Activated CD8-positive, alpha-beta T cell treated with anti-CD3 and anti-CD28 coated beads for 36 hours (primary cell): Measurements from ENCODE around the gene FAM20C. TPM values are rescaled to one million over a fixed set of nuclear protein-coding genes. Genes with fewer than 3 reads are reported as not detected.

Source experiments
- ATAC-seq: fragments of 200-7000 bp; cut with Tn5 transposase; one replicate; pipeline ENCODE4 v1.10.0; 2021; ENCODE audit warnings: mild to moderate bottlenecking, moderate library complexity
- CTCF ChIA-PET: fragments of 350-600 bp; sonication (Branson Sonifier 250); formaldehyde crosslinking; loops from one replicate; lab custom pipeline; 2021; ENCODE audit warnings: antibody characterized with exemption; lab: Charles Lee
- POLR2A ChIA-PET: fragments of 350-600 bp; sonication (Branson Sonifier 250); formaldehyde crosslinking; loops from one replicate; lab custom pipeline; 2021; ENCODE audit warnings: antibody characterized with exemption; lab: Charles Lee
- DNase-seq: peaks from one replicate; pipeline ENCODE4 v3.0.0-alpha.2; 2020
- H3K27ac Mint-ChIP-seq: one replicate; pipeline ENCODE4 v1.8.0; 2021; ENCODE audit warnings: mild to moderate bottlenecking, mixed read lengths
- H3K27me3 Mint-ChIP-seq: one replicate; pipeline ENCODE4 v1.8.0; 2021; ENCODE audit warnings: mixed read lengths
- H3K36me3 Mint-ChIP-seq: one replicate; pipeline ENCODE4 v1.8.0; 2021; ENCODE audit warnings: low read depth, mixed read lengths
- H3K4me1 Mint-ChIP-seq: one replicate; pipeline ENCODE4 v1.8.0; 2021; ENCODE audit warnings: low read depth, mixed read lengths
- H3K4me3 Mint-ChIP-seq: one replicate; pipeline ENCODE4 v1.8.0; 2021; ENCODE audit warnings: mild to moderate bottlenecking, moderate library complexity, mixed read lengths
- H3K9me3 Mint-ChIP-seq: one replicate; pipeline ENCODE4 v1.8.0; 2021; ENCODE audit warnings: mixed read lengths
- intact Hi-C: fragments of 100-400 bp; cut with micrococcal nuclease; formaldehyde crosslinking; loops from one replicate; pipeline ENCODE4 v1.10.0; 2022
- total RNA-seq, 2 experiments: library from RNA; stranded (reverse); gene quantifications; one replicate each; pipeline ENCODE4 v1.2.3, GENCODE V29; 2021
- TF ChIP-seq, protein P1 (sequence below): fragments of 200-600 bp; IDR thresholded peaks from one replicate; pipeline ENCODE4 v1.8.0; 2022; ENCODE audit warnings: antibody characterized with exemption, mild to moderate bottlenecking

The FAM20C gene
- total RNA-seq, 2 experiments from 2014 or later = 0.29 to 1.1 TPM

DNA sequence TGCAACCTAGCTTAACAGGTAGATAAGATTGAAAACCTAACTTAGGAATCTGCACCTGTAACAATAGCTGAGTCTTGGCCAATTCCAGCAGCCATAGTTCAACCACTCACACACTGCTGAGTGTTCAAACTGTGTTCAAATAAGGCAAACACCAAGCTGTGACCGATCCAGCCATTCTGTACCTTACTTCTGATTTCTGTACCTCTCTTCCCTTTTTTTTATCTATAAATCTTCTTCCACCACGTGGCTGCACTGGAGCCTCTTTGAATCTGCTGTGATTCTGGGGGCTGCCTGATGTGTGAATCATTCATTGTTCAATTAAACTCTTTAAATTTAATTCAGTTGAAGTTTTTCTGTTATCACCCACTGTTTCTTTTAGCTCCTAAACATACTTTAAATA lies 81.9 kb downstream of the FAM20C start:
- H3K9me3 Mint-ChIP-seq = peaks cover 20% of the 10 kb centered on the region
- intact Hi-C loops = no loop called here
- TF ChIP-seq, protein P1, sequence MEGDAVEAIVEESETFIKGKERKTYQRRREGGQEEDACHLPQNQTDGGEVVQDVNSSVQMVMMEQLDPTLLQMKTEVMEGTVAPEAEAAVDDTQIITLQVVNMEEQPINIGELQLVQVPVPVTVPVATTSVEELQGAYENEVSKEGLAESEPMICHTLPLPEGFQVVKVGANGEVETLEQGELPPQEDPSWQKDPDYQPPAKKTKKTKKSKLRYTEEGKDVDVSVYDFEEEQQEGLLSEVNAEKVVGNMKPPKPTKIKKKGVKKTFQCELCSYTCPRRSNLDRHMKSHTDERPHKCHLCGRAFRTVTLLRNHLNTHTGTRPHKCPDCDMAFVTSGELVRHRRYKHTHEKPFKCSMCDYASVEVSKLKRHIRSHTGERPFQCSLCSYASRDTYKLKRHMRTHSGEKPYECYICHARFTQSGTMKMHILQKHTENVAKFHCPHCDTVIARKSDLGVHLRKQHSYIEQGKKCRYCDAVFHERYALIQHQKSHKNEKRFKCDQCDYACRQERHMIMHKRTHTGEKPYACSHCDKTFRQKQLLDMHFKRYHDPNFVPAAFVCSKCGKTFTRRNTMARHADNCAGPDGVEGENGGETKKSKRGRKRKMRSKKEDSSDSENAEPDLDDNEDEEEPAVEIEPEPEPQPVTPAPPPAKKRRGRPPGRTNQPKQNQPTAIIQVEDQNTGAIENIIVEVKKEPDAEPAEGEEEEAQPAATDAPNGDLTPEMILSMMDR = no peak
- POLR2A ChIA-PET = no interaction called here
- no peaks in the 10 kb centered on the region for H3K4me1 Mint-ChIP-seq
- no peaks in the 10 kb centered on the region for H3K36me3 Mint-ChIP-seq
- CTCF ChIA-PET = interaction anchor here (2.3 kb wide), 1 partner anchor 10 kb away, joined by 8 read pairs; no protein-coding TSS in a partner anchor
- H3K27ac Mint-ChIP-seq = no peak overlapping the region
- DNase-seq (no peak), ATAC-seq (no peak)
- H3K4me3 Mint-ChIP-seq = no peak overlapping the region
- H3K27me3 Mint-ChIP-seq = peaks cover 2% of the 10 kb centered on the region

DNA sequence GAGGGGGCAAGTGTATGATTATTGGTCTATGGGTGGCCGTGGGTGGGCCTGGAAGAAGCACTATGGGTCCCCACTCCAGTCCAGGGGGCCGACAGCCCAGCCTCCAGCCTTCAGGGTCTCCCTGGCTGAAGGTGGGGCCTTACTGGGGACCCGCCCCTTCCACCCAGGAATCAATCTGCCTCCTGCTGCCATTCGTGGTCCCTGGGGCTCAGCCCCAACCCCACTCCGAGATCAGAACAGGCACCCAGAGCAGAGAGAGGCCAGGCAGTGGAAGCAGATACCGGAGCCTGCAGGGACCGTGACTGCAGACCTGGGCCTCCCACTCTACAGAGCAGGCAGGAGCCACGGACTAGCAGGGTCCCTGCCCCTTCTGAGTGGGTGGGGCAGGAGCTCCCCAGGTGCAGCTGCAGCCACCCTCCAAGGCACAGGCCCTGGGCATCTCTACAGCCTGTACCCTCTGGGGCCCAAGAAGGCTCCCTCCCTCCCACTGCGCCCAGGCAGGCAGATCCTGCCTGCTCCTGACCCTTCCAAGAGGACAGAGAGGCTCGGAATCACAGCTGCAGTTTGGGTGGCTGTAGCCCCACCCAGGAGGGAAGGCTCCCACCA lies 84.0 kb downstream of the FAM20C start:
- TF ChIP-seq, protein P1 = no peak
- intact Hi-C loops = no loop called here
- ChIA-PET CTCF (interaction anchor here (2.3 kb wide), 1 partner anchor 12 kb away, joined by 8 read pairs; no protein-coding TSS in a partner anchor), POLR2A (no interaction called here)
- H3K27ac Mint-ChIP-seq = no peak overlapping the region
- ATAC-seq (no peak), DNase-seq (no peak)
- H3K4me3 Mint-ChIP-seq = no peak overlapping the region
- no peaks in the 10 kb centered on the region for H3K4me1 Mint-ChIP-seq
- peaks cover 7% of the 10 kb centered on the region for H3K27me3 Mint-ChIP-seq
- peaks cover 20% of the 10 kb centered on the region for H3K9me3 Mint-ChIP-seq
- no peaks in the 10 kb centered on the region for H3K36me3 Mint-ChIP-seq

DNA sequence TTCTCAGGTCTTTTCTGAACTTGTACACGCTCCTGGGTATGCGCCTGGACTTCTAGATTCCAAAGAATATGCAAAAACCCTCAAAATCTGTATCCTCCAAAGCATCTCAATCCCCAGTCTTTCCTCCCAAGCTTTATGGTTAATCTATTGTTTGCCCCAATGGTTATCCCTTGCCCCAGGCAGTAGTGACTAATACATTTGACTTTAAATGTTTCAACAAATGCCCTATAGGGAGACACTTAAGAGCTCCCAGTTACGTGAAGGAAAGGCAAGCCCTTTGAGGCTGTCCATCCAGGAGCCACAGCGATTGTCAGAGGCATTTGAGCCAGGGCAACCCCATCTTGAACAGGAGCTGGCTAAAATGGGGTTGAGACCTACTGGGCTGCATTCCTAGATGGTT lies 84.9 kb downstream of the FAM20C start:
- POLR2A ChIA-PET = no interaction called here
- ATAC-seq = no peak

DNA sequence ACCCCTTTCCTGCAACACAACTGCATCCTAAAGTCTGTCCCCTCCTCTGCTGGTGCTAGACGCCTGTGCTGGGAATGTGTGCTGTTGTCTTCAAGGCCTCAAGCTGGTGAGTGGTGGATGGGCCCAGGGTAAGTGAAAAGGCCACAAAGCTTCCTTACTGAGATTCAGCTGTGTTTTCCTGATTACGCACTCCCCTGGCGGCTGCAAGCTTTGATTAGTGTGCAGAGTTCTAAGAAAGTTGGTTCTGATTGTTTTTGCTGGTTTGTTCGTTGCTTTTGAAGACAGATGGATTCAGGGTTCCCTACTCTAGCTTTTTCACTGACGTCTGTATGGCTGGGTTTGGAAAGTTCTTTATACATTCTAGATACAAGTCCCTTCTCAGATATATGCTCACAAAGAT lies 85.7 kb downstream of the FAM20C start:
- intact Hi-C loops = no loop called here
- Mint-ChIP-seq H3K4me1 (no peaks in the 10 kb centered on the region), H3K27me3 (peaks cover 10% of the 10 kb centered on the region), H3K36me3 (no peaks in the 10 kb centered on the region), H3K4me3 (no peak overlapping the region), H3K9me3 (peaks cover 15% of the 10 kb centered on the region), H3K27ac (no peak overlapping the region)
- ATAC-seq (no peak), DNase-seq (no peak)
- TF ChIP-seq, protein P1 = no peak
- ChIA-PET CTCF (no interaction called here), POLR2A (no interaction called here)

More for the DNA sequence above, 84.9 kb downstream of the FAM20C start:
- TF ChIP-seq, protein P1 = no peak
- Mint-ChIP-seq H3K27ac (no peak overlapping the region), H3K4me3 (no peak overlapping the region), H3K36me3 (no peaks in the 10 kb centered on the region), H3K4me1 (no peaks in the 10 kb centered on the region), H3K9me3 (peaks cover 20% of the 10 kb centered on the region), H3K27me3 (peaks cover 10% of the 10 kb centered on the region)
- no peak for DNase-seq
- intact Hi-C loops = no loop called here
- CTCF ChIA-PET = interaction anchor here (1.1 kb wide), 1 partner anchor 13 kb away, joined by 4 read pairs; no protein-coding TSS in a partner anchor

DNA sequence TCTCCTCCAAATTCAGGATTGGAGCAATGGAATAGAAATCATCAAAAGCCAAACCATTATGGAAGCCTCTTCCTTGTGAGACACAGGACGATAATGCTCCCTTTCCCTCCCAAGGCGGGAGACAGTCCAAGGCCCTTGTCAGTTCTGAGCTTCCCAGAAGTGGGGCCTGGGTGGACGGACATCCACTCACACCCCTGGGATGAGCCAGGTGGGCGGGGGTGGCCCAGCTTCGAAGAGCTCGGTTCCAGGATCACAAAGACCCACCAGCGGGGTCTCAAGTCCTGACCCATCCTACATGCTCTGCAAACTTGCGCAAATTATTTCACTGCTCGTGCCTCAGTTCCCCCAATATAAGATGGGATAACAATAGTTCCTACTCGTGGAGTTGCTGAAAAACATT lies 87.5 kb downstream of the FAM20C start:
- intact Hi-C loops = no loop called here
- ChIA-PET POLR2A (no interaction called here), CTCF (interaction anchor here (1.2 kb wide), 1 partner anchor 16 kb away, joined by 3 read pairs; no protein-coding TSS in a partner anchor)
- Mint-ChIP-seq H3K27ac (no peak overlapping the region), H3K36me3 (no peaks in the 10 kb centered on the region), H3K9me3 (peaks cover 2% of the 10 kb centered on the region), H3K4me1 (no peaks in the 10 kb centered on the region), H3K4me3 (no peak overlapping the region), H3K27me3 (peaks cover 10% of the 10 kb centered on the region)
- DNase-seq (no peak), ATAC-seq (no peak)
- TF ChIP-seq, protein P1 = no peak
